Ovary (tissue), 9 donors: ENCODE measurements around the gene FAM180A. TPM values are rescaled to one million over a fixed set of nuclear protein-coding genes. Genes with fewer than 3 reads are reported as not detected.

Experiments used
- DNase-seq, 5 donors: peaks; one replicate each; pipeline ENCODE4 v3.0.0-alpha.2; 2019 to 2020
- H3K27ac ChIP-seq, 2 donors: fragments of 200-600 bp; one replicate each; pipeline versions ENCODE4 v1.5.1 to v1.8.0; 2019 to 2022
- H3K27me3 ChIP-seq: fragments of 200-600 bp; one replicate; pipeline ENCODE4 v1.8.0; 2022
- H3K36me3 ChIP-seq: fragments of 200-600 bp; sonication (generic); one replicate; pipeline ENCODE4 v1.5.1; 2019
- H3K4me1 ChIP-seq: one replicate; pipeline ENCODE4 v1.8.1; 2013; ENCODE audit warnings: mild to moderate bottlenecking, moderate library complexity; ENCODE audit not compliant: insufficient read depth
- H3K4me3 ChIP-seq: fragments of 200-600 bp; sonication (generic); one replicate; pipeline ENCODE4 v1.5.1; 2017
- H3K9me3 ChIP-seq, 2 donors: fragments of 200-600 bp in 1 of 2; sonication (generic) in 1 of 2; one replicate each; pipeline versions ENCODE4 v1.5.1 to v1.8.1; 2013 to 2019; ENCODE audit warnings: mild to moderate bottlenecking in 1 of 2, moderate library complexity in 1 of 2
- CTCF ChIP-seq, 3 donors: fragments of 450-650 bp in 2 of 3; fragments of 200-600 bp in 1 of 3; IDR thresholded peaks; one replicate each; pipeline versions ENCODE4 v1.5.1 to v1.8.0; 2016 to 2022; ENCODE audit warnings: antibody characterized with exemption in 3 of 3, mild to moderate bottlenecking in 1 of 3
- EP300 ChIP-seq: sonication (generic); formaldehyde crosslinking; IDR thresholded peaks from one replicate; pipeline ENCODE4 v1.6.1; 2017; ENCODE audit warnings: antibody characterized with exemption
- POLR2A ChIP-seq: fragments of 450-650 bp; IDR thresholded peaks from one replicate; pipeline ENCODE4 v1.6.1; 2017; ENCODE audit warnings: antibody characterized with exemption, mild to moderate bottlenecking, moderate library complexity
- WGBS, 3 donors: extraction: QIAGEN DNeasy Blood & Tissue Kit in 1 of 3; methylation state at CpG; one replicate each; pipeline versions ENCODE4 v1.1.5 to v1.1.7; 2013 to 2017; 5-methylcytosine and 5-hydroxymethylcytosine counted together
- intact Hi-C, 4 donors: fragments of 100-400 bp; cut with DNase I; formaldehyde crosslinking; loops; one replicate each; pipeline versions ENCODE4 v1.11.0 to v1.15.1; 2022 to 2023
- polyA plus RNA-seq, 2 donors: library from polyadenylated mRNA; stranded (reverse); fragments of 200-250 nt in 1 of 2; fragments of 350-450 nt in 1 of 2; fragmentation: Illumina TruSeq in 1 of 2; extraction: RNeasy Lipid Tissue Mini Kit (QIAGEN cat#74804) in 1 of 2; gene quantifications; one replicate each; pipeline ENCODE4 v1.2.3, GENCODE V29; 2013 to 2014
- total RNA-seq, 7 donors: library from RNA; depleted of rRNA in 2 of 7; stranded (reverse); fragments of >200 nt in 2 of 7; fragmentation: NEBNext Ultra II Directional in 3 of 7; extraction: Animal tissue kit (Norgen Biotek cat#: 25700) in 3 of 7; gene quantifications; one replicate each; pipeline versions ENCODE4 v1.1.0 to v1.2.4, GENCODE V29; 2016 to 2023
- donor health status: DM: no; HTN: no; CAD: no; lungs with moderate emphysema.
- donor health status: DM: no; HTN: no; CAD: no.
- donor health status: Bipolar disorder and iron deficiency.
- donor health status: DM: yes; HTN: yes; CAD: no.
- donor health status: DM: no; HTN: no; CAD: no.
- donor health status: DM: yes; HTN: yes; CAD: no.

The FAM180A gene
- total and polyA plus RNA-seq, 9 donors, result 1.1 to 5.3 (median 3.1) TPM

- TF ChIP-seq POLR2A (no peak), EP300 (no peak), CTCF (IDR thresholded peaks at IDR 0.05) (no peak)
- no peak for DNase-seq
- Histone ChIP-seq H3K27me3 (no peaks in the 10 kb centered on the region), H3K9me3 (no peaks in the 10 kb centered on the region), H3K4me3 (no peak overlapping the region), H3K36me3 (no peaks in the 10 kb centered on the region), H3K27ac (no peak overlapping the region), H3K4me1 (no peaks in the 10 kb centered on the region)
- WGBS, 3 donors, result 58 to 89% (median 85%) methylated on average over 3 of the region's 3 CpGs
- intact Hi-C loops, result no loop called here
Observed at GRCh38 chr7:135692055-135692454, 56.6 kb downstream of the FAM180A start.

GRCh38 chr7:135690566-135690965 is 58.0 kb downstream of the FAM180A start:
- H3K36me3 ChIP-seq, result no peaks in the 10 kb centered on the region

GRCh38 chr7:135687466-135687865 is 61.1 kb downstream of the FAM180A start:
- intact Hi-C loops, result no loop called here
- TF ChIP-seq EP300 (no peak), CTCF (IDR thresholded peaks at IDR 0.05) (no peak), POLR2A (no peak)

More at GRCh38 chr7:135690566-135690965, 58.0 kb downstream of the FAM180A start:
- Histone ChIP-seq H3K27ac (no peak overlapping the region), H3K4me3 (no peak overlapping the region), H3K4me1 (no peaks in the 10 kb centered on the region), H3K27me3 (no peaks in the 10 kb centered on the region), H3K9me3 (no peaks in the 10 kb centered on the region)
- DNase-seq, result no peak
- no peak for TF ChIP-seq EP300
- TF ChIP-seq POLR2A, result no peak
- no peak for TF ChIP-seq CTCF (IDR thresholded peaks at IDR 0.05)
- intact Hi-C loops, result no loop called here
- WGBS, 3 donors, result 79 to 89% (median 82%) methylated on average over 3 of the region's 3 CpGs

GRCh38 chr7:135685306-135686084 is 63.1 kb downstream of the FAM180A start:
- no peak overlapping the region for H3K4me3 ChIP-seq
- H3K9me3 ChIP-seq, result no peaks in the 10 kb centered on the region
- H3K27ac ChIP-seq, result no peak overlapping the region
- H3K36me3 ChIP-seq, result no peaks in the 10 kb centered on the region
- no peak for TF ChIP-seq POLR2A
- TF ChIP-seq CTCF (IDR thresholded peaks at IDR 0.05), result no peak
- no peak for TF ChIP-seq EP300
- H3K27me3 ChIP-seq, result no peaks in the 10 kb centered on the region
- intact Hi-C loops, result no loop called here
- no peak for DNase-seq
- WGBS, 3 donors, result 87 to 91% (median 90%) methylated on average over 9 of the region's 9 CpGs
- peaks cover 1% of the 10 kb centered on the region for H3K4me1 ChIP-seq

More at GRCh38 chr7:135687466-135687865, 61.1 kb downstream of the FAM180A start:
- no peaks in the 10 kb centered on the region for H3K27me3 ChIP-seq
- H3K4me3 ChIP-seq, result no peak overlapping the region
- no peak overlapping the region for H3K27ac ChIP-seq
- no peaks in the 10 kb centered on the region for H3K9me3 ChIP-seq
- no peaks in the 10 kb centered on the region for H3K36me3 ChIP-seq
- WGBS, 3 donors, result 0 to 45% (median 25%) methylated on average over 1 of the region's 1 CpG
- DNase-seq, result no peak
- H3K4me1 ChIP-seq, result peaks cover 1% of the 10 kb centered on the region
